HS-5 (cell line): ENCODE results near the gene ADGRG7.

ENCODE experiments used
- DNase-seq: peaks from one replicate; pipeline ENCODE4 v3.0.0-alpha.2; 2012; ENCODE audit warnings: low read depth

ADGRG7 gene

GRCh38 chr3:100744671-100745070 lies 135.3 kb downstream of the ADGRG7 start:
- DNase-seq, result no peak
